Endothelial cell of umbilical vein (primary cell): ENCODE measurements around the gene CLNS1A. TPM values are rescaled to one million over a fixed set of nuclear protein-coding genes. Genes with fewer than 3 reads are reported as not detected.
"Not testable (repeated sequence)": the region's sequence is repeated elsewhere in the genome, so short reads cannot be mapped to it uniquely, and the experiment has no call there.

Experiments used
- BruUV-seq: library from RNA; stranded (reverse); fragments of 400-500 nt; replicated peaks from 2 replicates; lab custom pipeline; 2021; lab: Mats Ljungman, UMichigan
- CTCF ChIA-PET: fragments of 300-600, 350-600 bp; sonication (Branson Sonifier 250); formaldehyde crosslinking; loops from one replicate; lab custom pipeline; 2021; ENCODE audit warnings: antibody characterized with exemption, inconsistent platforms; lab: Charles Lee
- POLR2A ChIA-PET: fragments of 300-600, 350-600 bp; sonication (Branson Sonifier 250); formaldehyde crosslinking; loops from one replicate; lab custom pipeline; 2021; ENCODE audit warnings: antibody characterized with exemption, inconsistent platforms; lab: Charles Lee
- DNase-seq: peaks from one replicate; pipeline ENCODE4 v3.0.0-alpha.2; 2011; ENCODE audit warnings: low read depth, low spot score
- FAIRE-seq: peaks from 2 replicates; lab custom pipeline; 2011; peaks lifted over from hg19 to GRCh38; lab: Jason Lieb, UNC
- H2AFZ ChIP-seq: 2 replicates; pipeline ENCODE4 v1.6.0; 2012; ENCODE audit warnings: low read depth, low read length, control low read depth, inconsistent platforms
- H3K27ac ChIP-seq: 2 replicates; pipeline ENCODE4 v1.5.1; 2011; ENCODE audit warnings: low read depth, mild to moderate bottlenecking, control low read depth, low read length, moderate library complexity; ENCODE audit not compliant: insufficient read depth
- H3K27me3 ChIP-seq, 2 experiments: 2 replicates each; pipeline versions ENCODE4 v1.6.0 to v1.6.1; 2011; ENCODE audit warnings: low read length in 2 of 2, mixed read lengths in 1 of 2; ENCODE audit not compliant: control insufficient read depth in 2 of 2, insufficient read depth in 2 of 2
- H3K36me3 ChIP-seq, 2 experiments: 2 replicates in 1 of 2; 3 replicates in 1 of 2; pipeline ENCODE4 v1.5.1; 2011; ENCODE audit warnings: low read length in 2 of 2, mild to moderate bottlenecking in 1 of 2, moderate library complexity in 1 of 2; ENCODE audit not compliant: control insufficient read depth in 2 of 2, insufficient read depth in 2 of 2; ENCODE audit errors: extremely low read depth in 1 of 2
- H3K4me1 ChIP-seq: 3 replicates; pipeline ENCODE4 v1.5.1; 2011; ENCODE audit warnings: mild to moderate bottlenecking, low read length; ENCODE audit not compliant: control insufficient read depth, insufficient read depth; ENCODE audit errors: extremely low read depth
- H3K4me2 ChIP-seq: 2 replicates; pipeline ENCODE4 v1.6.1; 2011; ENCODE audit warnings: low read length, control low read depth, mixed read lengths; ENCODE audit not compliant: insufficient read depth
- H3K4me3 ChIP-seq, 3 experiments: fragments of 200-600 bp in 1 of 3; sonication (generic), shearing (Covaris generic) in 1 of 3; replicated peaks in 1 of 3; 2 replicates each; pipeline ENCODE4 v1.5.1; 2011 to 2016; ENCODE audit warnings: control low read depth in 3 of 3, low read length in 3 of 3, mild to moderate bottlenecking in 2 of 3, inconsistent platforms in 1 of 3, low read depth in 1 of 3, moderate library complexity in 1 of 3; ENCODE audit not compliant: insufficient read depth in 1 of 3
- H3K79me2 ChIP-seq: 2 replicates; pipeline ENCODE4 v1.6.0; 2012; ENCODE audit warnings: low read length, inconsistent platforms; ENCODE audit not compliant: control insufficient read depth, insufficient read depth
- H3K9ac ChIP-seq: replicated peaks from 2 replicates; pipeline ENCODE3; 2011; ENCODE audit warnings: low read length, control low read depth; ENCODE audit not compliant: insufficient read depth; ENCODE audit errors: extremely low read depth
- H3K9me1 ChIP-seq: replicated peaks from 3 replicates; pipeline ENCODE4 v1.6.0; 2011; ENCODE audit warnings: mild to moderate bottlenecking, low read length; ENCODE audit not compliant: control insufficient read depth, insufficient read depth; ENCODE audit errors: extremely low read depth
- H3K9me3 ChIP-seq: replicated peaks from 2 replicates; pipeline ENCODE4 v1.5.1; 2012; ENCODE audit warnings: low read length, inconsistent platforms; ENCODE audit not compliant: control insufficient read depth, insufficient read depth
- H4K20me1 ChIP-seq: replicated peaks from 2 replicates; pipeline ENCODE3; 2011; ENCODE audit warnings: mild to moderate bottlenecking, low read length; ENCODE audit not compliant: control insufficient read depth, insufficient read depth; ENCODE audit errors: extremely low read depth
- EZH2 ChIP-seq: IDR thresholded peaks from 2 replicates; pipeline ENCODE4 v1.6.1; 2012; ENCODE audit warnings: borderline replicate concordance, low read depth, mild to moderate bottlenecking, moderate library complexity, low read length, inconsistent platforms; ENCODE audit not compliant: severe bottlenecking
- FOS ChIP-seq: IDR thresholded peaks from 2 replicates; pipeline ENCODE4 v1.6.1; 2011; ENCODE audit warnings: mild to moderate bottlenecking, low read length, moderate library complexity, borderline replicate concordance; ENCODE audit not compliant: insufficient read depth
- MYC ChIP-seq: IDR thresholded peaks from one replicate; pipeline ENCODE4 v1.6.1; 2011; ENCODE audit warnings: mild to moderate bottlenecking, low read depth, low read length
- dilution Hi-C: fragments of 300-500 bp; cut with MboI; formaldehyde crosslinking; loops from one replicate; pipeline ENCODE4 v1.15.0; 2019; ENCODE audit warnings: low sequenced_read_pairs; ENCODE audit not compliant: extremely low pct_ligation_motif_present
- intact Hi-C: fragments of 100-400 bp; cut with micrococcal nuclease; formaldehyde crosslinking; loops from one replicate; pipeline ENCODE4 v1.10.0; 2022
- polyA plus RNA-seq, 4 experiments: library from polyadenylated mRNA; depleted of rRNA in 3 of 4; stranded (reverse) in 3 of 4; unstranded in 1 of 4; fragments of >200 nt; gene quantifications; 2 replicates each; pipeline versions ENCODE4 v1.2.1 to v1.2.3, GENCODE V29; 2011 to 2012; ENCODE audit warnings: missing spikeins in 1 of 4
- total RNA-seq: library from RNA; stranded (reverse); gene quantifications from 2 replicates; pipeline ENCODE4 v1.2.3, GENCODE V29; 2021

Gene CLNS1A
- total and polyA plus RNA-seq, 2 donors (not counting 3 experiments of a cell fraction or from before 2014, with no cell fraction given) = 84.5 to 99.7 TPM

- Histone ChIP-seq H3K27ac (no peak overlapping the region), H3K4me2 (no peak overlapping the region), H3K4me3 (no peak overlapping the region), H3K9me3 (no peaks in the 10 kb centered on the region), H3K9me1 (no peaks in the 10 kb centered on the region), H2AFZ (no peak overlapping the region), H3K4me1 (no peaks in the 10 kb centered on the region), H4K20me1 (no peaks in the 10 kb centered on the region), H3K27me3 (no peaks in the 10 kb centered on the region), H3K79me2 (no peaks in the 10 kb centered on the region), H3K9ac (no peak overlapping the region), H3K36me3 (no peaks in the 10 kb centered on the region)
- TF ChIP-seq FOS (no peak), MYC (no peak), EZH2 (no peak)
- ChIA-PET CTCF (interaction anchor here (1.0 kb wide), 1 partner anchor 33 kb away, joined by 4 read pairs; no protein-coding TSS in a partner anchor), POLR2A (no interaction called here)
- FAIRE-seq = no peak
- DNase-seq = no peak
- dilution Hi-C loops = no loop called here
- intact Hi-C loops = no loop called here
- no TSS peak for BruUV-seq
These were observed 56.8 kb downstream of the CLNS1A start for GRCh38 chr11:77580712-77581337.

- H3K4me3 ChIP-seq, intact Hi-C loops, FAIRE-seq, BruUV-seq, H3K27ac ChIP-seq, H2AFZ ChIP-seq, CTCF ChIA-PET, H3K9me1 ChIP-seq, H3K9ac ChIP-seq, DNase-seq, H4K20me1 ChIP-seq, H3K36me3 ChIP-seq, H3K79me2 ChIP-seq, H3K4me1 ChIP-seq, H3K27me3 ChIP-seq, dilution Hi-C loops, H3K9me3 ChIP-seq, H3K4me2 ChIP-seq: not testable (repeated sequence)
- POLR2A ChIA-PET = interaction anchor here (0.7 kb wide), 1 partner anchor 1912 kb away, joined by 5 read pairs; no protein-coding TSS in a partner anchor
These were observed 62.2 kb downstream of the CLNS1A start for GRCh38 chr11:77575428-77575827.

- H2AFZ ChIP-seq, H3K4me2 ChIP-seq, POLR2A ChIA-PET, dilution Hi-C loops, H3K36me3 ChIP-seq, H3K9me3 ChIP-seq, H3K4me3 ChIP-seq, H3K9ac ChIP-seq, DNase-seq, H3K27me3 ChIP-seq, FAIRE-seq, H3K27ac ChIP-seq, H3K9me1 ChIP-seq, intact Hi-C loops, H3K79me2 ChIP-seq, BruUV-seq, H4K20me1 ChIP-seq, H3K4me1 ChIP-seq: not testable (repeated sequence)
- CTCF ChIA-PET = interaction anchor here (0.6 to 0.7 kb wide), 2 partner anchors 38 to 375 kb away, joined by 3 read pairs; no protein-coding TSS in a partner anchor
These were observed 66.7 kb downstream of the CLNS1A start for GRCh38 chr11:77570896-77571295.
